Stomach (tissue), 9 donors: ENCODE data around the gene PLGRKT. TPM values are rescaled to one million over a fixed set of nuclear protein-coding genes. Genes with fewer than 3 reads are reported as not detected.

ENCODE experiments used
- DNase-seq, 2 donors: peaks; one replicate each; pipeline versions ENCODE4 v3.0.0 to v3.0.0-alpha.2; 2013 to 2019
- H3K27ac ChIP-seq, 5 donors: fragments of 200-600 bp in 4 of 5; sonication (generic) in 4 of 5; one replicate each; pipeline ENCODE4 v1.5.1; 2013 to 2019; ENCODE audit warnings: mild to moderate bottlenecking in 1 of 5, moderate library complexity in 1 of 5
- H3K27me3 ChIP-seq, 3 donors: fragments of 200-600 bp; sonication (generic); one replicate each; pipeline ENCODE4 v1.5.1; 2017 to 2019; ENCODE audit warnings: mixed run types in 1 of 3
- H3K36me3 ChIP-seq, 4 donors: fragments of 200-600 bp; sonication (generic); 1 replicate in 3 of 4; 2 replicates in 1 of 4; pipeline ENCODE4 v1.5.1; 2016 to 2019
- H3K4me1 ChIP-seq, 4 donors: fragments of 200-600 bp; sonication (generic); one replicate each; pipeline ENCODE4 v1.5.1; 2016 to 2019
- H3K4me3 ChIP-seq, 4 donors: fragments of 200-600 bp; sonication (generic) in 3 of 4; one replicate each; pipeline ENCODE4 v1.5.1; 2016 to 2019; ENCODE audit warnings: mild to moderate bottlenecking in 1 of 4
- H3K9me3 ChIP-seq, 4 donors: fragments of 200-600 bp; sonication (generic); one replicate each; pipeline ENCODE4 v1.5.1; 2016 to 2019
- EP300 ChIP-seq: sonication (generic); formaldehyde crosslinking; IDR thresholded peaks from one replicate; pipeline ENCODE4 v1.6.1; 2017; ENCODE audit warnings: antibody characterized with exemption
- POLR2A ChIP-seq, 4 donors: fragments of 450-650 bp; IDR thresholded peaks; one replicate each; pipeline ENCODE4 v1.6.1; 2016; ENCODE audit warnings: antibody characterized with exemption in 4 of 4, control low read depth in 2 of 4, mild to moderate bottlenecking in 1 of 4, moderate library complexity in 1 of 4
- POLR2AphosphoS5 ChIP-seq, 3 donors: sonication (generic); formaldehyde crosslinking; IDR thresholded peaks; one replicate each; pipeline ENCODE4 v1.6.1; 2016; ENCODE audit warnings: antibody characterized with exemption in 3 of 3
- WGBS, 5 donors: extraction: QIAGEN DNeasy Blood & Tissue Kit in 3 of 5; methylation state at CpG; one replicate each; pipeline versions ENCODE4 v1.1.5 to v1.1.7; 2013 to 2018; 5-methylcytosine and 5-hydroxymethylcytosine counted together
- intact Hi-C: fragments of 100-400 bp; cut with DNase I; formaldehyde crosslinking; loops from one replicate; pipeline ENCODE4 v1.15.1; 2023; ENCODE audit warnings: low total_unique reads
- polyA plus RNA-seq, 3 donors: library from polyadenylated mRNA; stranded (reverse); fragments of 200-250 nt; gene quantifications; one replicate each; pipeline ENCODE4 v1.2.3, GENCODE V29; 2013
- total RNA-seq, 5 donors: library from RNA; depleted of rRNA; stranded (reverse); fragments of >200 nt; gene quantifications; one replicate each; pipeline versions ENCODE4 v1.1.0 to v1.2.3, GENCODE V29; 2014 to 2016
- TF ChIP-seq, protein P1 (sequence below), 7 experiments: fragments of 450-650 bp in 4 of 7; fragments of 200-600 bp in 3 of 7; sonication (generic) in 3 of 7; IDR thresholded peaks; one replicate each; pipeline ENCODE4 v1.5.1; 2016 to 2019; ENCODE audit warnings: antibody characterized with exemption in 7 of 7, control low read depth in 2 of 7, mild to moderate bottlenecking in 1 of 7
- donor health status: healthy with polysubstance abuse.
- donor health status: Bipolar disorder and iron deficiency.
- donor health status: healthy.

Gene PLGRKT
- total and polyA plus RNA-seq, 8 donors: 1.2 to 69.6 (median 15.7) TPM; not detected in 1

DNA sequence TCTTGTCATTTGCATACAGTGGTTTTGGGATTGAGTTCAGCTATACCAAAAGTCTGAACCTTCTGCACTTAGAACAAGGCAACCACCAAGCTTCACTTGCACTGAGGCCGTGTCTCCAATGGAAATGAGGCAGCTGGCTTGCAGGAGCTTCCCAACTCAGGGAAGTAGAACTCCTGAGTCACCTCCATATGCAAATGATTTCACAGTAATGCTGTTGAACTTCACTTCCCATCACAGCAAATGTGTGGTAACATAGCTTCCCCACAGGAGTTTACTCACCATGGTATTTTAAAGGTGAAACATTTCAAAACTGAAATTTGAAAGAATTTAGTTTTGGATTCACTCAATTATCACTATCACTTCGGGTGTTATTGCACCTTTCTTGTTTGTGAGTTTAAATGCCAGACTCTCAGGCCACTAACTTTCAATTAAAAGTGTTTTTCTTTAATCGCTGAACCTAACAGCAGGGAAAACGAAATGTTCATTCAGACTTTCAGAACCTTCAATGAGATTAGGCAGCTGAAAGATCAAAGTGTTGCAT lies 21.6 kb upstream of the PLGRKT start:
- peak in 1 of 2 donors; percentile 32 for DNase-seq
- TF ChIP-seq, protein P1, sequence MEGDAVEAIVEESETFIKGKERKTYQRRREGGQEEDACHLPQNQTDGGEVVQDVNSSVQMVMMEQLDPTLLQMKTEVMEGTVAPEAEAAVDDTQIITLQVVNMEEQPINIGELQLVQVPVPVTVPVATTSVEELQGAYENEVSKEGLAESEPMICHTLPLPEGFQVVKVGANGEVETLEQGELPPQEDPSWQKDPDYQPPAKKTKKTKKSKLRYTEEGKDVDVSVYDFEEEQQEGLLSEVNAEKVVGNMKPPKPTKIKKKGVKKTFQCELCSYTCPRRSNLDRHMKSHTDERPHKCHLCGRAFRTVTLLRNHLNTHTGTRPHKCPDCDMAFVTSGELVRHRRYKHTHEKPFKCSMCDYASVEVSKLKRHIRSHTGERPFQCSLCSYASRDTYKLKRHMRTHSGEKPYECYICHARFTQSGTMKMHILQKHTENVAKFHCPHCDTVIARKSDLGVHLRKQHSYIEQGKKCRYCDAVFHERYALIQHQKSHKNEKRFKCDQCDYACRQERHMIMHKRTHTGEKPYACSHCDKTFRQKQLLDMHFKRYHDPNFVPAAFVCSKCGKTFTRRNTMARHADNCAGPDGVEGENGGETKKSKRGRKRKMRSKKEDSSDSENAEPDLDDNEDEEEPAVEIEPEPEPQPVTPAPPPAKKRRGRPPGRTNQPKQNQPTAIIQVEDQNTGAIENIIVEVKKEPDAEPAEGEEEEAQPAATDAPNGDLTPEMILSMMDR (IDR thresholded peaks at IDR 0.05): no peak
- TF ChIP-seq POLR2A (IDR thresholded peaks at IDR 0.05) (no peak), EP300 (no peak)
- Histone ChIP-seq H3K27ac (peak overlapping the region in 2 of 5 donors; percentile 36 to 46), H3K9me3 (no peaks in the 10 kb centered on the region), H3K27me3 (no peaks in the 10 kb centered on the region), H3K4me1 (peaks cover 0 to 18% (median 0%) of the 10 kb centered on the region in 4 donors), H3K4me3 (no peak overlapping the region), H3K36me3 (peaks cover 0 to 43% (median 21%) of the 10 kb centered on the region in 4 donors)
- 70 to 85% (median 82%) methylated on average over 4 of the region's 4 CpGs for WGBS, 5 donors
- intact Hi-C loops: no loop called here

DNA sequence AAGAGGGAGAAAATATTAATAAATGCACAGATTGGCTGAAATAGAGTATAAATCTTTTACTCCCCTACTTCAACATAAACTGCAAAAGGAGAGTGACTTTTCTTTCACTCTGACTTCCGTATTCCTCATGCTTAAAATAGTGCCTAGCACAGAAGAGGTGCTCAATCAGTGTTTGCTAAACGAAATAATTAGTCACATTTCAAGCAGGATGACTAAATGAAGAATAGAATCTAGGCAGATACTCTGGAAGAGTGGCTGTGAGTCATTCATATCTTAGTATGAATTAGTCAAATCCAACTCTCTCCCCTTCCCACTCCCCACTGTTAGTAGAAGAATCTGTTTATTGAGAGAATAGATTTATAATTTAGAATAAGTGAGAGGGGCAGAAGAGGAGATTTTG lies 17.5 kb upstream of the PLGRKT start:
- DNase-seq: no peak
- intact Hi-C loops: no loop called here
- H3K4me1 ChIP-seq: peaks cover 0 to 54% (median 10%) of the 10 kb centered on the region in 4 donors
- H3K9me3 ChIP-seq: no peaks in the 10 kb centered on the region
- 43 to 52% (median 49%) methylated on average over 2 of the region's 2 CpGs for WGBS, 5 donors
- peaks cover 0 to 22% (median 5%) of the 10 kb centered on the region in 4 donors for H3K36me3 ChIP-seq
- no peak overlapping the region for H3K4me3 ChIP-seq
- no peaks in the 10 kb centered on the region for H3K27me3 ChIP-seq
- TF ChIP-seq, protein P1 (IDR thresholded peaks at IDR 0.05): no peak
- TF ChIP-seq POLR2A (IDR thresholded peaks at IDR 0.05): no peak
- TF ChIP-seq POLR2AphosphoS5 (IDR thresholded peaks at IDR 0.05): no peak
- TF ChIP-seq EP300: no peak
- H3K27ac ChIP-seq: peak overlapping the region in 1 of 5 donors; percentile 18

DNA sequence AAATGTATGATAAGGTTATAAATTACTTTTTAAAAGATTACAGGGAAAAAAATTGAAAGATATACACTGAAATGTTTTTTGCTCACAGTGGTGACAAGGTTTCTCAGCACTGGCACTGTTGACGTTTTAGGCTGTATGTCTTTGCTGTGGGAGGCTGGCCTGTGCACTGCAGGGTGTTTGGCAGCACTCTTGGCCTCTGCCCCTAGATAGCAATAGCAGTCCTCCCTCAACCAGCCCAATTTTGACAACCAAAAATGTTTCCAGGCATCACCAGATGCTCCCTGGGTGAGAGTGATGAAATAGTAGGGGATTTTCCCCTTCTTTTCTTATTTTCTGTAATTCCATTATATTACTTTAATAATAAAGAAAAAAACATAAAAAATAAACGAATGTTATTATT lies 15.9 kb upstream of the PLGRKT start:
- TF ChIP-seq POLR2A (IDR thresholded peaks at IDR 0.05) (no peak), POLR2AphosphoS5 (IDR thresholded peaks at IDR 0.05) (no peak), EP300 (no peak)
- TF ChIP-seq, protein P1 (IDR thresholded peaks at IDR 0.05): no peak
- whole genome bisulfite sequencing, 5 donors: 34 to 66% (median 51%) methylated on average over 2 of the region's 2 CpGs
- peaks cover 0 to 15% (median under 1%) of the 10 kb centered on the region in 4 donors for H3K36me3 ChIP-seq

DNA sequence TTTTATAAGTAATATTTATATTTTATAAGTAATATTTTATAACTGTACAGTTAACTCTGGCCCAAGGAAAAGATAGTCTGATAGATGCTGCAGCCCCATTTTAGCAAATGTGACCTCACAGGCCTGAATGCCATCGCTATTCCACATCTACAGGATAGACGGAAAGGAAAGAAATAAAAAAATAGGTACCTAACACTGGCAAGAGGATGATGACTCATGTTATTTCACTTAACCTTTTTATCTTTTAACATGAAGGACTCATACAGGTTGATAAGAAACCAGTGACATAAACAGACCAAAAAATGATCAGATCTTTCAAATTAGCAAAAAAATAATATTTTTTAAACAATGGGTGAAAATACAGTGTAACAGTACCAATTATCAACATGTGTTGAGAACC lies 15.3 kb upstream of the PLGRKT start:
- H3K36me3 ChIP-seq: peaks cover 0 to 11% (median 0%) of the 10 kb centered on the region in 4 donors
- WGBS, 5 donors: 63 to 85% (median 82%) methylated on average over 2 of the region's 2 CpGs
- no peak overlapping the region for H3K4me3 ChIP-seq
- no peak overlapping the region for H3K27ac ChIP-seq
- H3K9me3 ChIP-seq: no peaks in the 10 kb centered on the region
- H3K4me1 ChIP-seq: peaks cover 0 to 63% (median 16%) of the 10 kb centered on the region in 4 donors
- TF ChIP-seq EP300 (no peak), POLR2AphosphoS5 (IDR thresholded peaks at IDR 0.05) (no peak), POLR2A (IDR thresholded peaks at IDR 0.05) (no peak)
- TF ChIP-seq, protein P1 (IDR thresholded peaks at IDR 0.05): no peak
- intact Hi-C loops: no loop called here
- no peak for DNase-seq
- H3K27me3 ChIP-seq: no peaks in the 10 kb centered on the region

More for the DNA sequence above, 15.9 kb upstream of the PLGRKT start:
- Histone ChIP-seq H3K27ac (no peak overlapping the region), H3K4me3 (no peak overlapping the region), H3K9me3 (no peaks in the 10 kb centered on the region), H3K27me3 (no peaks in the 10 kb centered on the region), H3K4me1 (peaks cover 0 to 66% (median 16%) of the 10 kb centered on the region in 4 donors)
- intact Hi-C loops: no loop called here
- no peak for DNase-seq
